ENCODE results near the gene B3GNT4. TPM values are rescaled to one million over a fixed set of nuclear protein-coding genes. Genes with fewer than 3 reads are reported as not detected.
"Not testable (repeated sequence)": the region's sequence is repeated elsewhere in the genome, so short reads cannot be mapped to it uniquely, and the experiment has no call there.

The B3GNT4 gene
- total and polyA plus RNA-seq, 9 donors: 0.04 to 0.88 (median 0.29) TPM

- Histone ChIP-seq H3K4me3 (ENCODE audit: low read length) (no peak overlapping the region), H3K36me3 (ENCODE audit: control insufficient read depth, insufficient read depth, low read length) (peaks cover 32% of the 10 kb centered on the region), H3K9me3 (replicated peaks; ENCODE audit: control insufficient read depth, low read depth, low read length) (no peaks in the 10 kb centered on the region), H3K27ac (ENCODE audit: low read length) (no peak overlapping the region), H3K27me3 (ENCODE audit: control insufficient read depth, insufficient read depth, low read length) (no peaks in the 10 kb centered on the region), H3K4me1 (ENCODE audit: control insufficient read depth, insufficient read depth, low read length) (no peaks in the 10 kb centered on the region)
- no CpG with 5 or more reads among the region's 6 CpGs for WGBS (ENCODE audit: insufficient coverage)
- no peak for DNase-seq
Measured at GRCh38 chr12:122243965-122244364, 40.5 kb downstream of the B3GNT4 start.

GRCh38 chr12:122244565-122245371 is 41.3 kb downstream of the B3GNT4 start:
- no peak for DNase-seq
- 90% methylated on average over 3 of the region's 11 CpGs for WGBS (ENCODE audit: insufficient coverage)
- no peak overlapping the region for H3K27ac ChIP-seq (ENCODE audit: low read length)
- no peak overlapping the region for H3K4me3 ChIP-seq (ENCODE audit: low read length)
- no peaks in the 10 kb centered on the region for H3K9me3 ChIP-seq (replicated peaks; ENCODE audit: control insufficient read depth, low read depth, low read length)
- peaks cover 37% of the 10 kb centered on the region for H3K36me3 ChIP-seq (ENCODE audit: control insufficient read depth, insufficient read depth, low read length)
- no peaks in the 10 kb centered on the region for H3K4me1 ChIP-seq (ENCODE audit: control insufficient read depth, insufficient read depth, low read length)
- no peaks in the 10 kb centered on the region for H3K27me3 ChIP-seq (ENCODE audit: control insufficient read depth, insufficient read depth, low read length)

GRCh38 chr12:122245553-122245952 is 42.0 kb downstream of the B3GNT4 start:
- peaks cover 40% of the 10 kb centered on the region for H3K36me3 ChIP-seq (ENCODE audit: control insufficient read depth, insufficient read depth, low read length)
- H3K27me3 ChIP-seq (ENCODE audit: control insufficient read depth, insufficient read depth, low read length): no peaks in the 10 kb centered on the region
- H3K4me3 ChIP-seq (ENCODE audit: low read length): no peak overlapping the region
- no peak overlapping the region for H3K27ac ChIP-seq (ENCODE audit: low read length)
- H3K9me3 ChIP-seq (replicated peaks; ENCODE audit: control insufficient read depth, low read depth, low read length): no peaks in the 10 kb centered on the region
- H3K4me1 ChIP-seq (ENCODE audit: control insufficient read depth, insufficient read depth, low read length): no peaks in the 10 kb centered on the region
- DNase-seq: no peak
- 83% methylated on average over 1 of the region's 1 CpG for WGBS (ENCODE audit: insufficient coverage)

GRCh38 chr12:122250047-122250446 is 46.5 kb downstream of the B3GNT4 start:
- Histone ChIP-seq H3K36me3 (ENCODE audit: control insufficient read depth, insufficient read depth, low read length) (peaks cover 31% of the 10 kb centered on the region), H3K27me3 (ENCODE audit: control insufficient read depth, insufficient read depth, low read length) (no peaks in the 10 kb centered on the region), H3K9me3 (replicated peaks; ENCODE audit: control insufficient read depth, low read depth, low read length) (no peaks in the 10 kb centered on the region), H3K27ac (ENCODE audit: low read length) (no peak overlapping the region), H3K4me1 (ENCODE audit: control insufficient read depth, insufficient read depth, low read length) (no peaks in the 10 kb centered on the region), H3K4me3 (ENCODE audit: low read length) (no peak overlapping the region)
- WGBS (ENCODE audit: insufficient coverage): 86% methylated on average over 6 of the region's 6 CpGs
- no peak for DNase-seq

- Histone ChIP-seq H3K36me3 (ENCODE audit: control insufficient read depth, insufficient read depth, low read length) (peaks cover 30% of the 10 kb centered on the region), H3K4me3 (ENCODE audit: low read length) (no peak overlapping the region)
- no peak for DNase-seq
Measured at GRCh38 chr12:122250536-122250935, 47.0 kb downstream of the B3GNT4 start.

GRCh38 chr12:122258462-122258861 is 55.0 kb downstream of the B3GNT4 start:
- not testable (repeated sequence) for H3K27me3 ChIP-seq (ENCODE audit: control insufficient read depth, insufficient read depth, low read length); H3K4me3 ChIP-seq (ENCODE audit: low read length); H3K4me1 ChIP-seq (ENCODE audit: control insufficient read depth, insufficient read depth, low read length); DNase-seq; H3K9me3 ChIP-seq (replicated peaks; ENCODE audit: control insufficient read depth, low read depth, low read length); H3K27ac ChIP-seq (ENCODE audit: low read length)
- WGBS (ENCODE audit: insufficient coverage): no CpG with 5 or more reads among the region's 4 CpGs
- H3K36me3 ChIP-seq (ENCODE audit: control insufficient read depth, insufficient read depth, low read length): peaks cover 36% of the 10 kb centered on the region

More at GRCh38 chr12:122250536-122250935, 47.0 kb downstream of the B3GNT4 start:
- H3K27ac ChIP-seq (ENCODE audit: low read length): no peak overlapping the region
- 94% methylated on average over 6 of the region's 8 CpGs for WGBS (ENCODE audit: insufficient coverage)
- no peaks in the 10 kb centered on the region for H3K4me1 ChIP-seq (ENCODE audit: control insufficient read depth, insufficient read depth, low read length)
- no peaks in the 10 kb centered on the region for H3K9me3 ChIP-seq (replicated peaks; ENCODE audit: control insufficient read depth, low read depth, low read length)
- H3K27me3 ChIP-seq (ENCODE audit: control insufficient read depth, insufficient read depth, low read length): no peaks in the 10 kb centered on the region

Other genes starting within 250 kb of the B3GNT4 start
- gene BCL7A, start 181.8 kb upstream of the B3GNT4 start, total RNA-seq: 7.8 TPM
- 10 to 100 TPM; 11.0 to 20.2 (median 16.5) TPM for gene BCL7A, start 181.8 kb upstream of the B3GNT4 start, polyA plus RNA-seq (ENCODE audit: insufficient read depth in 1 of 8, insufficient read length in 8 of 8, low replicate concordance in 1 of 8)
- 12.6 TPM for gene MLXIP, start 125.0 kb upstream of the B3GNT4 start, total RNA-seq
- 10 to 100 TPM; 19.2 to 34.0 (median 29.2) TPM for gene MLXIP, start 125.0 kb upstream of the B3GNT4 start, polyA plus RNA-seq (ENCODE audit: insufficient read depth in 1 of 8, insufficient read length in 8 of 8, low replicate concordance in 1 of 8)
- gene IL31, start 29.5 kb upstream of the B3GNT4 start, total RNA-seq: not detected
- not detected for gene IL31, start 29.5 kb upstream of the B3GNT4 start, polyA plus RNA-seq (ENCODE audit: insufficient read depth in 1 of 8, insufficient read length in 8 of 8, low replicate concordance in 1 of 8)
- 0.18 TPM for gene LRRC43, start 20.6 kb upstream of the B3GNT4 start, total RNA-seq
- under 1 TPM; 0.20 to 0.74 (median 0.37) TPM for gene LRRC43, start 20.6 kb upstream of the B3GNT4 start, polyA plus RNA-seq (ENCODE audit: insufficient read depth in 1 of 8, insufficient read length in 8 of 8, low replicate concordance in 1 of 8)
- 42.9 TPM for gene DIABLO, start 22.3 kb downstream of the B3GNT4 start, total RNA-seq
- 10 to 100 TPM; 31.4 to 44.0 (median 36.4) TPM for gene DIABLO, start 22.3 kb downstream of the B3GNT4 start, polyA plus RNA-seq (ENCODE audit: insufficient read depth in 1 of 8, insufficient read length in 8 of 8, low replicate concordance in 1 of 8)
- 14.0 TPM for gene VPS33A, start 62.8 kb downstream of the B3GNT4 start, total RNA-seq
- gene VPS33A, start 62.8 kb downstream of the B3GNT4 start, polyA plus RNA-seq (ENCODE audit: insufficient read depth in 1 of 8, insufficient read length in 8 of 8, low replicate concordance in 1 of 8): 10 to 100 TPM in 7 of 8 donors, 1 to 10 TPM in 1; 9.0 to 14.4 (median 11.7) TPM
- 19.8 TPM for gene CLIP1, start 219.0 kb downstream of the B3GNT4 start, total RNA-seq
- 10 to 100 TPM; 16.6 to 28.3 (median 20.7) TPM for gene CLIP1, start 219.0 kb downstream of the B3GNT4 start, polyA plus RNA-seq (ENCODE audit: insufficient read depth in 1 of 8, insufficient read length in 8 of 8, low replicate concordance in 1 of 8)

All from muscle of leg (tissue), 11 donors.